ENCODE data around the gene TMEM205. TPM values are rescaled to one million over a fixed set of nuclear protein-coding genes. Genes with fewer than 3 reads are reported as not detected.
"Not testable (repeated sequence)": the region's sequence is repeated elsewhere in the genome, so short reads cannot be mapped to it uniquely, and the experiment has no call there.

The TMEM205 gene
- total RNA-seq, 2 experiments from 2014 or later: 32.6 to 35.1 TPM

DNA sequence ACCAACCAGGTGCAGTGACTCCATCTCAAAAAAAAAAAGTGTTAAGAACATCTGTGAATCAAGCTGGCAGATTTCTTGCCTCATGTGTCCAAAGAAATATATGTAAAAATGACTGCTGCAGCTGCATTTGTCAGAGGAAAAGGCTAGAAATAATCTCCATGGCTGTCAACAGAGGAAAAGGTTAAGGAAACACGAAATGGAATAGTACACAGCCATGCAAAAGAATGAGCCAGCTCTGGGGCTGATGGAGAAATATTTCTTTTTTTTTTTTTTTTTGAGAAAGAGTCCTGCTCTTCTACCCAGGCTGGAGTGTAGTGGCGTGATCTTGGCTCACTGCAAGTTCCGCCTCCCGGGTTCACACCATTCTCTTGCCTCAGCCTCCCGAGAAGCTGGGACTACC is 13.2 kb downstream of the TMEM205 start:
- no peak overlapping the region for H3K27ac Mint-ChIP-seq
- ChIA-PET CTCF (interaction anchor here (0.9 to 1.0 kb wide), 2 partner anchors 8 to 9 kb away, joined by 3 to 4 read pairs; no protein-coding TSS in a partner anchor), POLR2A (no interaction called here)
- H3K4me3 Mint-ChIP-seq: no peak overlapping the region
- H3K36me3 Mint-ChIP-seq (ENCODE audit: low read depth): peaks cover 15% of the 10 kb centered on the region
- no peaks in the 10 kb centered on the region for H3K27me3 Mint-ChIP-seq
- peaks cover 11% of the 10 kb centered on the region for H3K4me1 Mint-ChIP-seq
- DNase-seq: no peak
- H3K9me3 Mint-ChIP-seq: no peaks in the 10 kb centered on the region

DNA sequence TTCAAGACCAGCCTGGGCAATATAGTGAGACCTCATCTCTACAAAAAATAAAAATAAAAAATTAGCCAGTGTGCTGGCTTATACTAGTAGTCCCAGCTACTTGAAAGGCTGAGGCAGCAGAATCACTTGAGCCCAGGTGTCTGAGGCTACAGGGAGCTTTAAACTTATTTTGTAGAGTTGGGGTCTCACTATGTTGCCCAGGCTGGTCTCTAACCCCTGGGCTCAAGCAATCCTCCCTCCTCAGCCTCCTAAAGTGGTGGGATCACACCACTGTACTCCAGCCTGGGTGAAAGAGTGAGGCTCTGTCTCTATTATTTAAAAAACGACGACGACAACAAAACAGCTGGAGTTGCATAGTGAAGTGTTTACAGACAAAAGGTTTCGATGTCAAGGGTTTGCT is 14.6 kb downstream of the TMEM205 start:
- Mint-ChIP-seq H3K36me3 (ENCODE audit: low read depth) (peaks cover 14% of the 10 kb centered on the region), H3K9me3 (no peaks in the 10 kb centered on the region), H3K27ac (no peak overlapping the region), H3K4me1 (no peaks in the 10 kb centered on the region), H3K4me3 (no peak overlapping the region), H3K27me3 (no peaks in the 10 kb centered on the region)
- ChIA-PET CTCF (interaction anchor here (0.9 kb wide), 1 partner anchor 151 kb away, joined by 3 read pairs; no protein-coding TSS in a partner anchor), POLR2A (no interaction called here)
- no peak for DNase-seq

GRCh38 chr19:11330127-11330526 is 15.9 kb downstream of the TMEM205 start:
- Mint-ChIP-seq H3K27me3 (no peaks in the 10 kb centered on the region), H3K4me3 (no peak overlapping the region), H3K36me3 (ENCODE audit: low read depth) (peaks cover 6% of the 10 kb centered on the region), H3K4me1 (peaks cover 3% of the 10 kb centered on the region), H3K9me3 (no peaks in the 10 kb centered on the region), H3K27ac (no peak overlapping the region)
- CTCF ChIA-PET: no interaction called here
- POLR2A ChIA-PET: no interaction called here
- no peak for DNase-seq

- Mint-ChIP-seq H3K27ac (no peak overlapping the region), H3K27me3 (peaks cover 5% of the 10 kb centered on the region), H3K4me1 (peaks cover 23% of the 10 kb centered on the region), H3K9me3 (no peaks in the 10 kb centered on the region), H3K36me3 (ENCODE audit: low read depth) (peaks cover 6% of the 10 kb centered on the region), H3K4me3 (no peak overlapping the region)
- POLR2A ChIA-PET: interaction anchor here (1.3 to 1.7 kb wide), 2 partner anchors 56 to 170 kb away, joined by 4 to 9 read pairs; partner anchors contain the start of gene SPC24
- CTCF ChIA-PET: interaction anchor here (1.6 kb wide), 1 partner anchor 56 kb away, joined by 8 read pairs; no protein-coding TSS in a partner anchor
- DNase-seq: no peak
Observed at GRCh38 chr19:11325544-11325943, 20.5 kb downstream of the TMEM205 start.

- ChIA-PET POLR2A (interaction anchor here (0.7 to 2.6 kb wide), 6 partner anchors 12 to 170 kb away, joined by 3 to 9 read pairs (median 4); partner anchors contain the start of genes CCDC159, RAB3D, SPC24 and TMEM205), CTCF (interaction anchor here (0.6 to 1.6 kb wide), 2 partner anchors 56 to 426 kb away, joined by 5 to 8 read pairs; no protein-coding TSS in a partner anchor)
- peaks cover 23% of the 10 kb centered on the region for H3K4me1 Mint-ChIP-seq
Observed at GRCh38 chr19:11324748-11325389, 21.2 kb downstream of the TMEM205 start.

GRCh38 chr19:11324079-11324661 is 21.9 kb downstream of the TMEM205 start:
- peaks cover 23% of the 10 kb centered on the region for H3K4me1 Mint-ChIP-seq
- H3K4me3 Mint-ChIP-seq: peak overlapping the region; percentile 55
- DNase-seq: peak; percentile 75
- no peaks in the 10 kb centered on the region for H3K9me3 Mint-ChIP-seq
- peak overlapping the region; percentile 92 for H3K27ac Mint-ChIP-seq
- peaks cover 6% of the 10 kb centered on the region for H3K36me3 Mint-ChIP-seq (ENCODE audit: low read depth)
- ChIA-PET POLR2A (interaction anchor here (0.7 to 2.6 kb wide), 5 partner anchors 13 to 74 kb away, joined by 3 to 9 read pairs (median 4); partner anchors contain the start of genes CCDC159, RAB3D and TMEM205), CTCF (interaction anchor here (0.6 to 1.6 kb wide), 4 partner anchors 9 to 425 kb away, joined by 3 to 8 read pairs (median 5); no protein-coding TSS in a partner anchor)
- H3K27me3 Mint-ChIP-seq: peaks cover 5% of the 10 kb centered on the region

More at GRCh38 chr19:11324748-11325389, 21.2 kb downstream of the TMEM205 start:
- H3K27me3 Mint-ChIP-seq: peaks cover 5% of the 10 kb centered on the region
- no peaks in the 10 kb centered on the region for H3K9me3 Mint-ChIP-seq
- DNase-seq: no peak
- peak overlapping the region; percentile 92 for H3K27ac Mint-ChIP-seq
- peaks cover 6% of the 10 kb centered on the region for H3K36me3 Mint-ChIP-seq (ENCODE audit: low read depth)
- H3K4me3 Mint-ChIP-seq: no peak overlapping the region

GRCh38 chr19:11323601-11324078 is 22.4 kb downstream of the TMEM205 start:
- H3K9me3 Mint-ChIP-seq: no peaks in the 10 kb centered on the region
- H3K4me3 Mint-ChIP-seq: peak overlapping the region; percentile 55
- peaks cover 5% of the 10 kb centered on the region for H3K27me3 Mint-ChIP-seq
- ChIA-PET CTCF (interaction anchor here (0.6 to 1.6 kb wide), 6 partner anchors 10 to 228 kb away, joined by 3 to 8 read pairs (median 4); no protein-coding TSS in a partner anchor), POLR2A (interaction anchor here (0.8 to 2.6 kb wide), 4 partner anchors 13 to 58 kb away, joined by 3 to 9 read pairs (median 6); partner anchors contain the start of genes CCDC159, RAB3D and TMEM205)
- peaks cover 6% of the 10 kb centered on the region for H3K36me3 Mint-ChIP-seq (ENCODE audit: low read depth)
- DNase-seq: no peak
- peaks cover 23% of the 10 kb centered on the region for H3K4me1 Mint-ChIP-seq
- peak overlapping the region; percentile 92 for H3K27ac Mint-ChIP-seq

GRCh38 chr19:11322269-11323024 is 23.6 kb downstream of the TMEM205 start:
- Mint-ChIP-seq H3K4me1 (peaks cover 23% of the 10 kb centered on the region), H3K9me3 (no peaks in the 10 kb centered on the region), H3K27ac (no peak overlapping the region), H3K36me3 (ENCODE audit: low read depth) (peaks cover 6% of the 10 kb centered on the region), H3K4me3 (no peak overlapping the region), H3K27me3 (peaks cover 9% of the 10 kb centered on the region)
- POLR2A ChIA-PET: interaction anchor here (0.6 to 2.6 kb wide), 3 partner anchors 24 to 162 kb away, joined by 3 to 9 read pairs (median 5); partner anchors contain the start of genes CCDC159 and TMEM205
- no peak for DNase-seq
- CTCF ChIA-PET: interaction anchor here (0.6 to 1.5 kb wide), 5 partner anchors 28 to 121 kb away, joined by 3 to 5 read pairs (median 4); no protein-coding TSS in a partner anchor

DNA sequence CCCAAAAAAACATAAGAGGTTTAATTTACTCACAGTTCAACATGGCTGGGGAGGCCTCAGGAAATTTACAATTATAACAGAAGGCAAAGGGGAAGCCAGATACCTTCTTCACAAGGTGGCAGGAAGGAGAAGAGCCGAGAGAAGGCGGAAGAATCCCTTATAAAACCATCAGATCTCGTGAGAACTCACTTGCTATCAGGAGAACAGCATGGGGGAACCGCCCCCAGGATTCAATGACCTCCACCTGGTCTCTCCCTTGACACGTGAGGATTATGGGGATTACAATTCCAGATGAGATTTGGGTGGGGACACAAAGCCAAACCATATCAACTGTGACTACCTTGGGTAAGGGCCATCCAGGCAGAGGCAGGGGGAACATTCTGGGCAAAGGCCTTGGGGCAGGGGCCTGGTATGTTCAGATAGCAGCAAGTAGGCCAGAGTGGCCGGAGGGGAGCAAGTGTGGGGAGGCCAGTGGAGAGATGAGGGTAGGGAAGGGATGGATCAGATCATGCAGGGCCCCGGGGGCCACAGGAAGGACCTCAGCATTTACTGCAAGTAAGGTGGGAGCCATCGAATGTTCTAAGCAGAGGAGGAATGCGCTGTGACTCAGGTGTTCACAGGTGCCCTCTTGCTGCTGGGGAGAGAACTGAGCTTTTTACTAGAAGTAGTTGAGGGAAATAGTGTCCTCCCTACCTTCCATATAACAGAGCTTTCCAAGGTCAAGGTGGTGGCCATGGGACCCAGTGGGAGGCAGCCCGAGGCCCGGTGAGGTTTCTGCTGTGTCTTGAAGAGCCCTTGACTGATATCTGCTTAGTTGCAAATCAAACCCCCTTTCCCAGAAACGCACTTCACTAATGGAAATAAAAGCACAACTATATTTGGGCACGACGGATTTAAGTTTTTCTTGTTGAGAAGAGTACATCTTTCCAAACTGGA is 24.6 kb downstream of the TMEM205 start:
- Mint-ChIP-seq H3K4me3 (no peak overlapping the region), H3K9me3 (no peaks in the 10 kb centered on the region)
- POLR2A ChIA-PET: no interaction called here

DNA sequence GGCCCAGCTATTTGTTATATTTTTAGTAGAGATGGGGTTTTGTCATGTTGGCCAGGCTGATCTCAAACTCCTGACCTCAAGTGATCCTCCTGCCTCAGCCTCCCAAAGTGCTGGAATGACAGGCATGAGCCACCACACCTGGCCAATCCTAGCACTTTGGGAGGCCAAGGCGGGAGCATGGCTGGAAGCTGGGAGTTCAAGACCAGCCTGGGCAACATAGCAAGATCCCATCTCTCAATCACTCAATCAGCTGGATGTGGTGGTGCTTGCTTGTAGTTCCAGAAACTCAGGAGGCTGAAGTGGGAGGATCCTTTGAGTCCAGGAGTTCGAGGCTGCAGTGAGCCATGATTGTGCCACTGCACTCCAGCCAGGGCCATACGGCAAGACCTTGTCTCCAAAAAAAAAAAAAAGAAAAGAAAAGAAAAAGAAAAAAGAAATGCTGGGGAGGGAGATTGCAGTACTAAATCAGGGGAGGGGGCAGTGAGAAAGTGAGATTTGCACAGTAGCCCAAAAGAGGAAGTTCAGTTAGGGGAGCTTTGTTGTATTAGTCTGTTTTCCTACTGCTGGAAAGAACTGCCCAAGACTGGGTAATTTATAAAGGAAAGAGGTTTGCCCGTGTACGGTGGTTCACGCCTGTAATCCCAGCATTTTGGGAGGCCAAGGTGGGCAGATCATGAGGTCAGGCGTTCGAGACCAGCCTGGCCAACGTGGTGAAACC is 25.6 kb downstream of the TMEM205 start:
- Mint-ChIP-seq H3K27me3 (peaks cover 13% of the 10 kb centered on the region), H3K4me1 (peaks cover 21% of the 10 kb centered on the region)
- H3K36me3 Mint-ChIP-seq (ENCODE audit: low read depth); H3K9me3 Mint-ChIP-seq; H3K27ac Mint-ChIP-seq; H3K4me3 Mint-ChIP-seq; POLR2A ChIA-PET; DNase-seq: not testable (repeated sequence)
- CTCF ChIA-PET: interaction anchor here (0.7 kb wide), 2 partner anchors 77 to 1359 kb away, joined by 3 read pairs; no protein-coding TSS in a partner anchor

More for the DNA sequence above, 24.6 kb downstream of the TMEM205 start:
- peaks cover 13% of the 10 kb centered on the region for H3K27me3 Mint-ChIP-seq
- CTCF ChIA-PET: interaction anchor here (0.7 kb wide), 1 partner anchor 59 kb away, joined by 3 read pairs; no protein-coding TSS in a partner anchor
- no peak for DNase-seq
- H3K27ac Mint-ChIP-seq: no peak overlapping the region
- peaks cover 23% of the 10 kb centered on the region for H3K4me1 Mint-ChIP-seq
- peaks cover 3% of the 10 kb centered on the region for H3K36me3 Mint-ChIP-seq (ENCODE audit: low read depth)

DNA sequence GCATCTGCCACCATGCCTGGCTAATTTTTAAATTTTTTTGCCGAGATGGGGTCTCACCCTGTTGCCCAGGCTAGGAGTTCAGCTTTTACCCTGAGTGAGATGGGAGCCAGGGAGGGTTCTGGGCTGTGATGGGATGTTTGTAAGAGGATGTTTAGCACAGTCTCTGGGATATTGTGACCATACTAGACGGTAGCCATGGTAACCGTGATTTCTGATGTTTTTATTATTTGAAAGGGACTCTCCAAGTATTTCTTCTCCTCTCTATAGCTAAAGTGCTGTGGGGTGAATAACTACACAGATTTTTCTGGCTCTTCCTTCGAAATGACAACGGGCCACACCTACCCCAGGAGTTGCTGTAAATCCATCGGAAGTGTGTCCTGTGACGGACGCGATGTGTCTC is 39.7 kb downstream of the TMEM205 start:
- Mint-ChIP-seq H3K27me3 (peaks cover 7% of the 10 kb centered on the region), H3K4me1 (no peaks in the 10 kb centered on the region), H3K4me3 (no peak overlapping the region), H3K36me3 (ENCODE audit: low read depth) (no peaks in the 10 kb centered on the region), H3K9me3 (no peaks in the 10 kb centered on the region), H3K27ac (no peak overlapping the region)
- ChIA-PET POLR2A (no interaction called here), CTCF (no interaction called here)
- DNase-seq: no peak
